VCaP (cell line): ENCODE results near the gene HOXB9.

ENCODE experiments used
- H3K27ac ChIP-seq: fragments of 450-650 bp; 2 replicates; pipeline ENCODE4 v1.5.1; 2017
- CTCF ChIP-seq: fragments of 450-650 bp; conservative IDR thresholded peaks from 2 replicates; pipeline ENCODE4 v1.5.1; 2017; ENCODE audit warnings: mild to moderate bottlenecking, moderate library complexity

Gene HOXB9

GRCh38 chr17:48587276-48588073 is 38.7 kb downstream of the HOXB9 start:
- H3K27ac ChIP-seq, result peak overlapping the region; percentile 45
- TF ChIP-seq CTCF, result no peak

- TF ChIP-seq CTCF, result no peak
- no peak overlapping the region; the same call in 1 of the 2 replicates for H3K27ac ChIP-seq
Measured at GRCh38 chr17:48586355-48587258, 39.6 kb downstream of the HOXB9 start.

- no peak for TF ChIP-seq CTCF
- H3K27ac ChIP-seq, result no peak overlapping the region
Measured at GRCh38 chr17:48584223-48584741, 41.9 kb downstream of the HOXB9 start.

GRCh38 chr17:48583708-48584222 is 42.4 kb downstream of the HOXB9 start:
- no peak for TF ChIP-seq CTCF
- no peak overlapping the region for H3K27ac ChIP-seq

- no peak overlapping the region for H3K27ac ChIP-seq
- TF ChIP-seq CTCF, result no peak
Measured at GRCh38 chr17:48582750-48583069, 43.4 kb downstream of the HOXB9 start.

- H3K27ac ChIP-seq, result no peak overlapping the region
- TF ChIP-seq CTCF, result no peak
Measured at GRCh38 chr17:48579760-48580554, 46.2 kb downstream of the HOXB9 start.
